ENCODE data around the gene CRHBP.
"Not testable (repeated sequence)": the region's sequence is repeated elsewhere in the genome, so short reads cannot be mapped to it uniquely, and the experiment has no call there.

DNA sequence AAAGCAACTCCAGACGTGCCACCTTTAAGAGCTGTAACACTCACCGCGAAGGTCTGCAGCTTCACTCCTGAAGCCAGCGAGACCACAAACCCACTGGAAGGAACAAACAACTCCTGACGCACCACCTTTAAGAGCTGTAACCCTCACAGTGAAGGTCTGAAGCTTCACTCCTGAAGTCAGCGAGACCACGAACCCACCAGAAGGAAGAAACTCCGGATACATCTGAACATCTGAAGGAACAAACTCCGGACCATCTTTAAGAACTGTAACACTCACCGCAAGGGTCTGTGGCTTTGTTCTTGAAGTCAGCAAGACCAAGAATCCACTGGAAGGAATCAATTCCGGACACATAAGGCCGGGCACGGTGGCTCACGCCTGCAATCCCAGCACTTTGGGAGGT is 38.2 kb upstream of the CRHBP start:
- TF ChIP-seq, protein P1, sequence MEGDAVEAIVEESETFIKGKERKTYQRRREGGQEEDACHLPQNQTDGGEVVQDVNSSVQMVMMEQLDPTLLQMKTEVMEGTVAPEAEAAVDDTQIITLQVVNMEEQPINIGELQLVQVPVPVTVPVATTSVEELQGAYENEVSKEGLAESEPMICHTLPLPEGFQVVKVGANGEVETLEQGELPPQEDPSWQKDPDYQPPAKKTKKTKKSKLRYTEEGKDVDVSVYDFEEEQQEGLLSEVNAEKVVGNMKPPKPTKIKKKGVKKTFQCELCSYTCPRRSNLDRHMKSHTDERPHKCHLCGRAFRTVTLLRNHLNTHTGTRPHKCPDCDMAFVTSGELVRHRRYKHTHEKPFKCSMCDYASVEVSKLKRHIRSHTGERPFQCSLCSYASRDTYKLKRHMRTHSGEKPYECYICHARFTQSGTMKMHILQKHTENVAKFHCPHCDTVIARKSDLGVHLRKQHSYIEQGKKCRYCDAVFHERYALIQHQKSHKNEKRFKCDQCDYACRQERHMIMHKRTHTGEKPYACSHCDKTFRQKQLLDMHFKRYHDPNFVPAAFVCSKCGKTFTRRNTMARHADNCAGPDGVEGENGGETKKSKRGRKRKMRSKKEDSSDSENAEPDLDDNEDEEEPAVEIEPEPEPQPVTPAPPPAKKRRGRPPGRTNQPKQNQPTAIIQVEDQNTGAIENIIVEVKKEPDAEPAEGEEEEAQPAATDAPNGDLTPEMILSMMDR (IDR thresholded peaks at IDR 0.05; ENCODE audit: extremely low read depth in 1 of 2, insufficient read depth in 1 of 2, low read depth in 1 of 2, low read length in 2 of 2), result not testable (repeated sequence)
- not testable (repeated sequence) for TF ChIP-seq EZH2 (IDR thresholded peaks at IDR 0.05; ENCODE audit: borderline replicate concordance, low read depth, low read length, severe bottlenecking); POLR2AphosphoS5 (IDR thresholded peaks at IDR 0.05; ENCODE audit: insufficient read depth, low read depth, low read length); POLR2A (IDR thresholded peaks at IDR 0.05; ENCODE audit: low read depth, low read length); JUN (IDR thresholded peaks at IDR 0.05; ENCODE audit: borderline replicate concordance, insufficient read depth, insufficient read length, low read depth); FOS (IDR thresholded peaks at IDR 0.05; ENCODE audit: borderline replicate concordance, insufficient read depth, low read length); MYC (IDR thresholded peaks at IDR 0.05; ENCODE audit: low read depth, low read length); GATA2 (IDR thresholded peaks at IDR 0.05; ENCODE audit: insufficient read depth, insufficient read length, low read depth, low read length)
- TF ChIP-seq, protein P2, sequence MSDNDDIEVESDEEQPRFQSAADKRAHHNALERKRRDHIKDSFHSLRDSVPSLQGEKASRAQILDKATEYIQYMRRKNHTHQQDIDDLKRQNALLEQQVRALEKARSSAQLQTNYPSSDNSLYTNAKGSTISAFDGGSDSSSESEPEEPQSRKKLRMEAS (IDR thresholded peaks at IDR 0.05; ENCODE audit: insufficient read depth, insufficient read length), result not testable (repeated sequence)
